GM11168 (cell line): Measurements from ENCODE around the gene TNFRSF9.

Experiments used
- in situ Hi-C: fragments of 300-500 bp; cut with MboI; formaldehyde crosslinking; loops from one replicate; pipeline ENCODE4 v1.12.0; 2022; ENCODE audit warnings: low sequenced_read_pairs; ENCODE audit not compliant: unreplicated experiment

TNFRSF9 gene

GRCh38 chr1:7884757-7885156 is 55.9 kb downstream of the TNFRSF9 start:
- in situ Hi-C loops, result no loop called here

- in situ Hi-C loops, result no loop called here
These were observed 61.4 kb downstream of the TNFRSF9 start for GRCh38 chr1:7879228-7879627.

- in situ Hi-C loops, result no loop called here
These were observed 62.6 kb downstream of the TNFRSF9 start for GRCh38 chr1:7878027-7878426.

GRCh38 chr1:7873801-7874795 is 66.5 kb downstream of the TNFRSF9 start:
- in situ Hi-C loops, result no loop called here

- in situ Hi-C loops, result no loop called here
These were observed 69.5 kb downstream of the TNFRSF9 start for GRCh38 chr1:7871136-7871535.

GRCh38 chr1:7869136-7869920 is 71.3 kb downstream of the TNFRSF9 start:
- in situ Hi-C loops, result no loop called here

GRCh38 chr1:7868070-7868780 is 72.4 kb downstream of the TNFRSF9 start:
- in situ Hi-C loops, result no loop called here

- in situ Hi-C loops, result no loop called here
These were observed 74.7 kb downstream of the TNFRSF9 start for GRCh38 chr1:7865978-7866377.
